ENCODE data around the gene C1QA.

DNA sequence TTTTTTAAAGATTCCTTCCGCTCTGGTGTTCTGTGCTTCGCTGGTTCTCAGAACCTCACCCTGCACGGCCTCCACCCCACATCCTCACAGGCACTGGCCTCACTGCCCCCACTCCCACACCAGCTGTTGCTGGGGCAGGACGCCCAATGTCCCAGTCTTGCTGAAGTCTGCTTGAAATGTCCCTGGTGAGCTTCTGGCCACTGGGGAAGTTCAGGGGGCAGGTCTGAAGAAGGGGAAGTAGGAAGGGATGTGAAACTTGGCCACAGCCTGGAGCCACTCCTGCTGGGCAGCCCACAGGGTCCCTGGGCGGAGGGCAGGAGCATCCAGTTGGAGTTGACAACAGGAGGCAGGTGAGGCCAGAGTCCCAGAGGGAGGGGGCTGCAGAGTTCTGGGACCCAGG lies at the start of gene C1QA:
- TF ChIP-seq, protein P1, sequence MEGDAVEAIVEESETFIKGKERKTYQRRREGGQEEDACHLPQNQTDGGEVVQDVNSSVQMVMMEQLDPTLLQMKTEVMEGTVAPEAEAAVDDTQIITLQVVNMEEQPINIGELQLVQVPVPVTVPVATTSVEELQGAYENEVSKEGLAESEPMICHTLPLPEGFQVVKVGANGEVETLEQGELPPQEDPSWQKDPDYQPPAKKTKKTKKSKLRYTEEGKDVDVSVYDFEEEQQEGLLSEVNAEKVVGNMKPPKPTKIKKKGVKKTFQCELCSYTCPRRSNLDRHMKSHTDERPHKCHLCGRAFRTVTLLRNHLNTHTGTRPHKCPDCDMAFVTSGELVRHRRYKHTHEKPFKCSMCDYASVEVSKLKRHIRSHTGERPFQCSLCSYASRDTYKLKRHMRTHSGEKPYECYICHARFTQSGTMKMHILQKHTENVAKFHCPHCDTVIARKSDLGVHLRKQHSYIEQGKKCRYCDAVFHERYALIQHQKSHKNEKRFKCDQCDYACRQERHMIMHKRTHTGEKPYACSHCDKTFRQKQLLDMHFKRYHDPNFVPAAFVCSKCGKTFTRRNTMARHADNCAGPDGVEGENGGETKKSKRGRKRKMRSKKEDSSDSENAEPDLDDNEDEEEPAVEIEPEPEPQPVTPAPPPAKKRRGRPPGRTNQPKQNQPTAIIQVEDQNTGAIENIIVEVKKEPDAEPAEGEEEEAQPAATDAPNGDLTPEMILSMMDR (IDR thresholded peaks at IDR 0.05; ENCODE audit: low read depth, low read length): no peak
- no peak for TF ChIP-seq MYC (IDR thresholded peaks at IDR 0.05; ENCODE audit: low read depth, low read length)
- no peak for TF ChIP-seq POLR2A (IDR thresholded peaks at IDR 0.05; ENCODE audit: extremely low read depth, insufficient read length)

Measured in NB4 (cell line).